ENCODE results near the gene RPS27L. TPM values are rescaled to one million over a fixed set of nuclear protein-coding genes. Genes with fewer than 3 reads are reported as not detected.
"Not testable (repeated sequence)": the region's sequence is repeated elsewhere in the genome, so short reads cannot be mapped to it uniquely, and the experiment has no call there.

Gene RPS27L
- total RNA-seq, 1 donor from 2014 or later = 77.8 TPM

GRCh38 chr15:63099581-63099980, 57.7 kb downstream of the RPS27L start:
- not testable (repeated sequence) for DNase-seq (ENCODE audit: low spot score)

- not testable (repeated sequence) for DNase-seq (ENCODE audit: low spot score)
Observed at GRCh38 chr15:63098901-63099300, 58.4 kb downstream of the RPS27L start.

Other genes with a start within 250 kb of the RPS27L start
- gene TPM1, start 114.7 kb downstream of the RPS27L start, total RNA-seq (ENCODE audit: insufficient read depth, low replicate concordance) = 2,445 TPM
- gene LACTB, start 35.6 kb downstream of the RPS27L start, total RNA-seq (ENCODE audit: insufficient read depth, low replicate concordance) = 15.2 TPM
- 89.1 TPM for gene RAB8B, start 32.1 kb upstream of the RPS27L start, total RNA-seq (ENCODE audit: insufficient read depth, low replicate concordance)
- 28.9 TPM for gene APH1B, start 120.1 kb upstream of the RPS27L start, total RNA-seq (ENCODE audit: insufficient read depth, low replicate concordance)
- gene CA12, start 224.4 kb upstream of the RPS27L start, total RNA-seq (ENCODE audit: insufficient read depth, low replicate concordance) = 46.9 TPM

Measured in umbilical cord (tissue), 2 donors.